Stimulated activated CD4-positive, alpha-beta T cell treated with anti-CD3 and anti-CD28 coated beads, Interleukin-15, amount 100 ng/mL, for 24 hours (primary cell): ENCODE results near the gene ZC2HC1C.

Experiments used
- DNase-seq: peaks from one replicate; pipeline ENCODE4 v3.0.0-alpha.2; 2020

Gene ZC2HC1C

GRCh38 chr14:75095690-75096089 lies 26.2 kb downstream of the ZC2HC1C start:
- no peak for DNase-seq

- DNase-seq: no peak
Observed at GRCh38 chr14:75096959-75097358, 27.5 kb downstream of the ZC2HC1C start.

- no peak for DNase-seq
Observed at GRCh38 chr14:75098212-75098611, 28.8 kb downstream of the ZC2HC1C start.

GRCh38 chr14:75098682-75099081 lies 29.2 kb downstream of the ZC2HC1C start:
- no peak for DNase-seq

GRCh38 chr14:75101491-75101890 lies 32.0 kb downstream of the ZC2HC1C start:
- DNase-seq: no peak

- DNase-seq: no peak
Observed at GRCh38 chr14:75107186-75107585, 37.7 kb downstream of the ZC2HC1C start.

- DNase-seq: no peak
Observed at GRCh38 chr14:75109877-75110276, 40.4 kb downstream of the ZC2HC1C start.

- DNase-seq: no peak
Observed at GRCh38 chr14:75113932-75114539, 44.6 kb downstream of the ZC2HC1C start.

GRCh38 chr14:75119056-75119455 lies 49.6 kb downstream of the ZC2HC1C start:
- no peak for DNase-seq

GRCh38 chr14:75120541-75121291 lies 51.3 kb downstream of the ZC2HC1C start:
- no peak for DNase-seq

- DNase-seq: no peak
Observed at GRCh38 chr14:75121552-75121951, 52.1 kb downstream of the ZC2HC1C start.

GRCh38 chr14:75123991-75124390 lies 54.5 kb downstream of the ZC2HC1C start:
- peak; percentile 41 for DNase-seq

GRCh38 chr14:75125617-75126016 lies 56.2 kb downstream of the ZC2HC1C start:
- no peak for DNase-seq

- DNase-seq: peak; percentile 20
Observed at GRCh38 chr14:75126121-75126544, 56.7 kb downstream of the ZC2HC1C start.

- DNase-seq: peak; percentile 93
Observed at GRCh38 chr14:75126679-75127473, 57.4 kb downstream of the ZC2HC1C start, which contains the start of gene NEK9. NEK9 (minus strand) TSS chr14:75127048; CDS start chr14:75126921, 127 bp downstream.

GRCh38 chr14:75127474-75127820 lies 58.0 kb downstream of the ZC2HC1C start:
- DNase-seq: peak; percentile 38

- no peak for DNase-seq
Observed at GRCh38 chr14:75127903-75128595, 58.6 kb downstream of the ZC2HC1C start.

GRCh38 chr14:75128596-75128990 lies 59.2 kb downstream of the ZC2HC1C start:
- no peak for DNase-seq
